OCI-M1 (cell line): ENCODE data around the gene SUN5.
"Not testable (repeated sequence)": the region's sequence is repeated elsewhere in the genome, so short reads cannot be mapped to it uniquely, and the experiment has no call there.

Experiments used
- DNase-seq: peaks from one replicate; lab custom pipeline; 2025; lab: John Stamatoyannopoulos, UW

SUN5 gene

GRCh38 chr20:32977281-32978008 is 26.8 kb downstream of the SUN5 start:
- DNase-seq: no peak

- DNase-seq: no peak
Observed at GRCh38 chr20:32976746-32977145, 27.5 kb downstream of the SUN5 start.

- DNase-seq: no peak
Observed at GRCh38 chr20:32975698-32976674, 28.2 kb downstream of the SUN5 start.

GRCh38 chr20:32975121-32975520 is 29.1 kb downstream of the SUN5 start:
- DNase-seq: not testable (repeated sequence)

GRCh38 chr20:32974204-32975064 is 29.8 kb downstream of the SUN5 start:
- DNase-seq: not testable (repeated sequence)

- no peak for DNase-seq
Observed at GRCh38 chr20:32973077-32973717, 31.0 kb downstream of the SUN5 start.

- DNase-seq: peak; percentile 85
Observed at GRCh38 chr20:32972181-32973076, 31.8 kb downstream of the SUN5 start.

GRCh38 chr20:32971703-32972161 is 32.5 kb downstream of the SUN5 start:
- DNase-seq: no peak

- DNase-seq: no peak
Observed at GRCh38 chr20:32970973-32971300, 33.3 kb downstream of the SUN5 start.

GRCh38 chr20:32970115-32970972 is 33.9 kb downstream of the SUN5 start:
- no peak for DNase-seq

GRCh38 chr20:32969356-32970114 is 34.7 kb downstream of the SUN5 start:
- no peak for DNase-seq

GRCh38 chr20:32968478-32969241 is 35.6 kb downstream of the SUN5 start:
- no peak for DNase-seq

GRCh38 chr20:32967961-32968457 is 36.2 kb downstream of the SUN5 start:
- DNase-seq: no peak

GRCh38 chr20:32966881-32967781 is 37.1 kb downstream of the SUN5 start:
- DNase-seq: no peak

- no peak for DNase-seq
Observed at GRCh38 chr20:32966382-32966781, 37.9 kb downstream of the SUN5 start.

- DNase-seq: no peak
Observed at GRCh38 chr20:32965581-32966373, 38.5 kb downstream of the SUN5 start.
